ENCODE measurements around the gene EFTUD2. TPM values are rescaled to one million over a fixed set of nuclear protein-coding genes. Genes with fewer than 3 reads are reported as not detected.
"Not testable (repeated sequence)": the region's sequence is repeated elsewhere in the genome, so short reads cannot be mapped to it uniquely, and the experiment has no call there.

The EFTUD2 gene
- polyA plus RNA-seq, 1 donor: 55.3 TPM

- not testable (repeated sequence) for DNase-seq (ENCODE audit: low read depth)
Observed at GRCh38 chr17:44808656-44809388, 90.4 kb downstream of the EFTUD2 start.

DNA sequence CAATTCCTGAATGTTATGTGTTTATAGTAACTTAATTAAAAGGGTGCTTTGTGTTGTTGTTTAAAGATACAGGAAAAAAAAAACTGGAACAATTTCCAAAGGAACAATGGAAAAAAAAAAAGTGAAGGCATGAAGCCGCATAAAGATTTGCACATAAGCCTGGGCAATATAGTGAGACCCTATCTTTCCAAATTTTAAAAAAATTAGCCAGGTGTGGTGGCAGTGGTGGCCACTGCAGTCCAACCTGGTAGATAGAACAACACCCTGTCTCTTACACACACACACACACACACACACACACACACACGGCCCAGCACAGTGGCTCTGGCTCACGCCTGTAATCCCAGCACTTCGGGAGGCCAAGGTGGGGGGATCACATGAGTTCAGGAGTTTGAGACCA, 91.1 kb downstream of the EFTUD2 start:
- no peak for DNase-seq (ENCODE audit: low read depth)

DNA sequence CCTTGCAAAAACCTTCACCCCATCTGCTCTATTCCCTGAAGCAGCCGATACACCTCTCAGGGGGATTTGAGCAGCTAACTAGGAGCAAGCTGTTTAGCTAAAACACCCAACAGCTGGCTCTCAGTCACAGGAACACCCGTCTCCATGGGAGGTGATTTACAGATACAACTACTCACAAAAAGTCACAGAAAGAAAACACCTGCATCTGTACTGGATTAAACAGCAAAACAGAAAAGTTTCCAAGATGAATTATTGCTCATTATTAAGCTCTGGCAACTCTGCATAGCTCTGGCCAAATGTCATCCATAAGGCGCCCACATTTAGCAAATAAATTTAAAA, 91.5 kb downstream of the EFTUD2 start:
- DNase-seq (ENCODE audit: low read depth): no peak

GRCh38 chr17:44807093-44807816, 92.0 kb downstream of the EFTUD2 start:
- no peak for DNase-seq (ENCODE audit: low read depth)

GRCh38 chr17:44804302-44805089, 94.7 kb downstream of the EFTUD2 start:
- DNase-seq (ENCODE audit: low read depth): no peak

- no peak for DNase-seq (ENCODE audit: low read depth)
Observed at GRCh38 chr17:44801880-44802279, 97.4 kb downstream of the EFTUD2 start.

Other genes with a start within 250 kb of the EFTUD2 start
- 1.9 TPM for gene MEIOC, start 243.0 kb downstream of the EFTUD2 start, polyA plus RNA-seq (ENCODE audit: insufficient read length)
- gene CCDC43, start 209.7 kb downstream of the EFTUD2 start, polyA plus RNA-seq (ENCODE audit: insufficient read length): 28.2 TPM
- gene DBF4B, start 190.8 kb downstream of the EFTUD2 start, polyA plus RNA-seq (ENCODE audit: insufficient read length): 8.2 TPM
- 1.8 TPM for gene ADAM11, start 140.5 kb downstream of the EFTUD2 start, polyA plus RNA-seq (ENCODE audit: insufficient read length)
- gene GJC1, start 69.2 kb downstream of the EFTUD2 start, polyA plus RNA-seq (ENCODE audit: insufficient read length): 19.8 TPM
- gene HIGD1B, start 51.6 kb downstream of the EFTUD2 start, polyA plus RNA-seq (ENCODE audit: insufficient read length): 4.2 TPM
- 0.38 TPM for gene GFAP, start 16.1 kb upstream of the EFTUD2 start, polyA plus RNA-seq (ENCODE audit: insufficient read length)
- gene KIF18B, start 48.3 kb upstream of the EFTUD2 start, polyA plus RNA-seq (ENCODE audit: insufficient read length): 7.7 TPM
- 1.9 TPM for gene C1QL1, start 68.9 kb upstream of the EFTUD2 start, polyA plus RNA-seq (ENCODE audit: insufficient read length)
- gene DCAKD, start 152.2 kb upstream of the EFTUD2 start, polyA plus RNA-seq (ENCODE audit: insufficient read length): 28.6 TPM
- 37.3 TPM for gene NMT1, start 161.9 kb upstream of the EFTUD2 start, polyA plus RNA-seq (ENCODE audit: insufficient read length)
- 33.6 TPM for gene PLCD3, start 233.1 kb upstream of the EFTUD2 start, polyA plus RNA-seq (ENCODE audit: insufficient read length)
- 4.9 TPM for gene ACBD4, start 236.2 kb upstream of the EFTUD2 start, polyA plus RNA-seq (ENCODE audit: insufficient read length)
- gene HEXIM1, start 249.0 kb upstream of the EFTUD2 start, polyA plus RNA-seq (ENCODE audit: insufficient read length): 22.1 TPM

Data from forelimb muscle (tissue), 1 donor.